ENCODE data around the gene ZNF366.

The ZNF366 gene

DNA sequence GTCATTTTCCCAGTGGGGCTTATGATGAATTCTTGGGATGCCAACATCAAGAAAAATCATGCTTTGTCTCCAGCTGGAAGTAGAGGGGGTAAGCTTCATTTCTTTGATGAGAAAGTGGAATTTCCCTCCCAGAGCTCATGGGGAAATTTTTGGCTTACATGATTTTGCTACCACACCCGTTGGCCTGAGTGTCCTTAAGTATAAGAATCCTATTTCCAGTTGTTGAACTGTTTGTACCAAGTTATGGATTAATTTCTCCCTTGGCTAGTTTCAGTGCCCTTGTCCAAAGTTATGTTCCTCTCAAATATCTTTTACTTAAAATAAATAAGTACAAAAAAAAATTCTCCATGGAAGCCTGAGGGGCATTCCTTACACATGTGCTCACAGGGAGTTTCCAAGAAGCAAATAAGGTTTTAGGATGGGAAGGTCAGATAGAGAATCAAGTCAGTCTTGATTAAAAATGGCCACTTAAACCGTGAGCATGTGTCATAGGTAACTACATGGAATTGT, 104.8 kb downstream of the ZNF366 start:
- DNase-seq: no peak

DNA sequence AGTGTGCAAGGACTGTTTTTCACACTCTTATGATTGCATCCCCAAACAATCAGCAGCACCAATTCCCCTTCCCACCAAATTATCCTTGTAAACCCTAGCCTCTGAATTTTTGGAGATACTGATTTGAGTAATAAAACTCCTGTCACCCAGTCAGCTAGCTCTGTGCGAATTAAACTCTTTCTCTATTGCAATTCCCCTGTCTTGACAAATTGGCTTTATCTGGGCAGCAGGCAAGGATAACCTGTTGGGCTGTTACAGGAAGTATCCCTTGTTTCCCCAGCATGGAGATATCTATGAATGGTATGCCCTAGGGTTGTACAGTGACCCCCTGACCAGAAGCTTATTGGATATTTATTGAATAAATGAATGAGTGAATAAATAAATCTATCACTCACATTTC, 106.3 kb downstream of the ZNF366 start:
- no peak for DNase-seq

- DNase-seq: no peak
These were observed 109.4 kb downstream of the ZNF366 start for GRCh38 chr5:72397836-72398235.

GRCh38 chr5:72394688-72395087, 112.5 kb downstream of the ZNF366 start:
- no peak for DNase-seq

DNA sequence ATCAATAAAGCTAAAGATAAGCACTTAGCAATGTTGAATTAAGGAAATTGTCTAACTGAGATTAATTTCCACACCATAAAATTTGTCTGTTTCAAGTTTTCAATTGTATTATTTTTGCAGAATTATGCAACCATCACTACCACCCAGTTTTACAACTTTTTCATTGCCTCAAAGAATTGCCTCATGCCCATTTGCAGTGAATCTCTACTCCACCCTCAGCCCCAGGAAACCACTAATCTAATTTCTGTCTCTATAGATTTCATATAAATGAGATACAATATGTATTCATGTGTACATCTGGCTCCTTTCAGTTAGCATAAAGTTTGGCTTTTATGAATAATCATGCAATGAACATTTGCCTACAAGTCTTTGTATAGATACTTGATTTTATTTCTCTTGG, 114.2 kb downstream of the ZNF366 start:
- DNase-seq: no peak
